Fibroblast of lung (primary cell): ENCODE results near the gene IMMP2L. TPM values are rescaled to one million over a fixed set of nuclear protein-coding genes. Genes with fewer than 3 reads are reported as not detected.

ENCODE experiments used
- DNase-seq, 2 donors: peaks; one replicate each; pipeline versions ENCODE4 v3.0.0 to v3.0.0-alpha.2; 2010; ENCODE audit warnings: low read depth in 2 of 2
- H2AFZ ChIP-seq: 2 replicates; pipeline ENCODE4 v1.5.1; 2012; ENCODE audit warnings: low read length, control low read depth, inconsistent platforms
- H3K27ac ChIP-seq: 2 replicates; pipeline ENCODE4 v1.5.1; 2011; ENCODE audit warnings: low read length, control low read depth; ENCODE audit not compliant: insufficient read depth
- H3K27me3 ChIP-seq: 2 replicates; pipeline ENCODE4 v1.5.1; 2011; ENCODE audit warnings: mild to moderate bottlenecking, low read length; ENCODE audit not compliant: control insufficient read depth, insufficient read depth
- H3K36me3 ChIP-seq: 2 replicates; pipeline ENCODE4 v1.5.1; 2011; ENCODE audit warnings: low read length; ENCODE audit not compliant: control insufficient read depth, insufficient read depth
- H3K4me1 ChIP-seq: 2 replicates; pipeline ENCODE4 v1.5.1; 2011; ENCODE audit warnings: low read length; ENCODE audit not compliant: control insufficient read depth, insufficient read depth; ENCODE audit errors: extremely low read depth
- H3K4me2 ChIP-seq: 2 replicates; pipeline ENCODE4 v1.5.1; 2011; ENCODE audit warnings: low read length, control low read depth; ENCODE audit not compliant: insufficient read depth; ENCODE audit errors: extremely low read depth
- H3K4me3 ChIP-seq, 4 experiments: fragments of 200-600 bp in 1 of 4; sonication (generic) in 1 of 4; replicated peaks in 1 of 4; 2 replicates each; pipeline ENCODE4 v1.5.1; 2011 to 2016; ENCODE audit warnings: low read length in 4 of 4, low read depth in 3 of 4, mild to moderate bottlenecking in 3 of 4, control low read depth in 2 of 4, inconsistent platforms in 1 of 4, mixed read lengths in 1 of 4; ENCODE audit not compliant: insufficient read depth in 1 of 4; ENCODE audit errors: control extremely low read depth in 1 of 4
- H3K79me2 ChIP-seq: 2 replicates; pipeline ENCODE4 v1.5.1; 2012; ENCODE audit warnings: mild to moderate bottlenecking, low read length, inconsistent platforms; ENCODE audit not compliant: control insufficient read depth, insufficient read depth
- H3K9ac ChIP-seq: 2 replicates; pipeline ENCODE4 v1.5.1; 2011; ENCODE audit warnings: mild to moderate bottlenecking, low read length, control low read depth; ENCODE audit not compliant: insufficient read depth
- H3K9me3 ChIP-seq: 2 replicates; pipeline ENCODE4 v1.5.1; 2012; ENCODE audit warnings: low read depth, low read length; ENCODE audit not compliant: control insufficient read depth, insufficient read depth
- H4K20me1 ChIP-seq: 2 replicates; pipeline ENCODE4 v1.5.1; 2011; ENCODE audit warnings: low read length; ENCODE audit not compliant: control insufficient read depth, insufficient read depth; ENCODE audit errors: extremely low read depth
- EZH2 ChIP-seq: IDR thresholded peaks from 2 replicates; pipeline ENCODE4 v1.5.1; 2012; ENCODE audit warnings: low read length, control low read depth, mild to moderate bottlenecking; ENCODE audit errors: missing control alignments
- polyA plus RNA-seq, 2 donors: library from polyadenylated mRNA; depleted of rRNA in 1 of 2; stranded (reverse) in 1 of 2; unstranded in 1 of 2; fragments of >200 nt; gene quantifications; 2 replicates each; pipeline ENCODE4 v1.2.1, GENCODE V29; 2011 to 2012; ENCODE audit warnings: missing spikeins in 1 of 2
- total RNA-seq: library from RNA; depleted of rRNA; stranded (reverse); fragments of >200 nt; gene quantifications from 2 replicates; pipeline ENCODE4 v1.2.1, GENCODE V29; 2014
- TF ChIP-seq, protein P1 (sequence below), 2 donors: IDR thresholded peaks in 1 of 2; conservative IDR thresholded peaks in 1 of 2; 1 replicate in 1 of 2; 2 replicates in 1 of 2; pipeline ENCODE4 v1.5.1; 2011 to 2012; ENCODE audit warnings: low read length in 2 of 2, control low read depth in 1 of 2, inconsistent platforms in 1 of 2, low read depth in 1 of 2, mild to moderate bottlenecking in 1 of 2

IMMP2L gene
- total and polyA plus RNA-seq, 2 donors (not counting 1 experiment from before 2014, with no cell fraction given): 6.9 to 14.4 TPM

GRCh38 chr7:110909117-110909516 lies 653.2 kb downstream of the IMMP2L start:
- Histone ChIP-seq H3K4me1 (no peaks in the 10 kb centered on the region), H3K9me3 (no peaks in the 10 kb centered on the region), H3K9ac (no peak overlapping the region), H2AFZ (no peak overlapping the region), H3K27ac (no peak overlapping the region), H3K4me3 (no peak overlapping the region), H3K36me3 (no peaks in the 10 kb centered on the region), H4K20me1 (no peaks in the 10 kb centered on the region), H3K27me3 (no peaks in the 10 kb centered on the region), H3K79me2 (no peaks in the 10 kb centered on the region), H3K4me2 (no peak overlapping the region)
- DNase-seq: no peak
- TF ChIP-seq EZH2: no peak
- TF ChIP-seq, protein P1, sequence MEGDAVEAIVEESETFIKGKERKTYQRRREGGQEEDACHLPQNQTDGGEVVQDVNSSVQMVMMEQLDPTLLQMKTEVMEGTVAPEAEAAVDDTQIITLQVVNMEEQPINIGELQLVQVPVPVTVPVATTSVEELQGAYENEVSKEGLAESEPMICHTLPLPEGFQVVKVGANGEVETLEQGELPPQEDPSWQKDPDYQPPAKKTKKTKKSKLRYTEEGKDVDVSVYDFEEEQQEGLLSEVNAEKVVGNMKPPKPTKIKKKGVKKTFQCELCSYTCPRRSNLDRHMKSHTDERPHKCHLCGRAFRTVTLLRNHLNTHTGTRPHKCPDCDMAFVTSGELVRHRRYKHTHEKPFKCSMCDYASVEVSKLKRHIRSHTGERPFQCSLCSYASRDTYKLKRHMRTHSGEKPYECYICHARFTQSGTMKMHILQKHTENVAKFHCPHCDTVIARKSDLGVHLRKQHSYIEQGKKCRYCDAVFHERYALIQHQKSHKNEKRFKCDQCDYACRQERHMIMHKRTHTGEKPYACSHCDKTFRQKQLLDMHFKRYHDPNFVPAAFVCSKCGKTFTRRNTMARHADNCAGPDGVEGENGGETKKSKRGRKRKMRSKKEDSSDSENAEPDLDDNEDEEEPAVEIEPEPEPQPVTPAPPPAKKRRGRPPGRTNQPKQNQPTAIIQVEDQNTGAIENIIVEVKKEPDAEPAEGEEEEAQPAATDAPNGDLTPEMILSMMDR (conservative IDR thresholded peaks at IDR 0.05 in 1 of 2, IDR thresholded peaks at IDR 0.05 in 1 of 2; ENCODE audit: low read depth in 1 of 2, low read length in 2 of 2): no peak

DNA sequence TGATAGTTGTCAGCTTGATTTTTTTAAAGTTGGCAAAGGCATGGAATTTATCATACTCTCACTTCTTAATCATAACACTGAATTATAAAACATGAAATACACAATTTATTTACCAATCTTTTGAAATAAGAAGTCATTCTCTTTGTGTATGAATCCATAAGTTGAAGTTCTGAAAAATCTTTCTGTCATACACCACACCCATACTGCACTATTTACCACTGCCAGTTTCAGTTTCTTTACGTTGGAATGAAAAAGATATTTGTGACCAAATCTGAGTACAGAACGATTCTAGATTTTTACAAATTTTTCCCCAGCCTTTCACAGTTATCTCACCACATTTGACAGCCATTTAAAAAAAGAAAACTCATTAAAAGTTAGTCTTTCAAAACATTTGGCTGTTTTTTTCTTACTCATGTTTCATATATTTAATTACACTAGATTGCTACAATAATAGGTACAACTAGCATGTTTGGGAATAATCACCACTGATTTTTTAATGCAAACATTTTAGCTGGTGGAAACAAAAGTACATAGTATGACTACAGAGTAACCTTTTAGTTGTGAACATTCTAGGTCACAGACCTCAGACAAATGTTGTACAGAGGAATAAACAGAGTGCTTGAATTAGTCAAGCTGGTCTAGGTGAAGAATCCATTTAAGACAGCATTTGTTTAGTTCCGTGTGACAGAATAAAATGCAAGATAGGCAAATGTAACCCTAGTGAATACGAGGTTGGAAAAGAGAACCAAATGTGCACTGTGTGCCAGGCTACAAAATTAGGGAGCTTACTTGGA lies 656.3 kb downstream of the IMMP2L start:
- H3K27ac ChIP-seq: no peak overlapping the region
- H3K9ac ChIP-seq: no peak overlapping the region
- no peaks in the 10 kb centered on the region for H4K20me1 ChIP-seq
- no peak for DNase-seq
- no peaks in the 10 kb centered on the region for H3K9me3 ChIP-seq
- H3K36me3 ChIP-seq: no peaks in the 10 kb centered on the region
- no peaks in the 10 kb centered on the region for H3K79me2 ChIP-seq
- H3K4me2 ChIP-seq: no peak overlapping the region
- no peaks in the 10 kb centered on the region for H3K4me1 ChIP-seq
- H3K4me3 ChIP-seq: no peak overlapping the region
- no peak overlapping the region for H2AFZ ChIP-seq
- no peaks in the 10 kb centered on the region for H3K27me3 ChIP-seq
- no peak for TF ChIP-seq EZH2
- TF ChIP-seq, protein P1 (conservative IDR thresholded peaks at IDR 0.05 in 1 of 2, IDR thresholded peaks at IDR 0.05 in 1 of 2; ENCODE audit: low read depth in 1 of 2, low read length in 2 of 2): no peak

- H3K4me1 ChIP-seq: no peaks in the 10 kb centered on the region
- H3K4me2 ChIP-seq: no peak overlapping the region
- no peaks in the 10 kb centered on the region for H3K79me2 ChIP-seq
- no peak overlapping the region for H2AFZ ChIP-seq
- H3K27ac ChIP-seq: no peak overlapping the region
- H4K20me1 ChIP-seq: no peaks in the 10 kb centered on the region
- no peaks in the 10 kb centered on the region for H3K27me3 ChIP-seq
- H3K4me3 ChIP-seq: no peak overlapping the region
- H3K36me3 ChIP-seq: no peaks in the 10 kb centered on the region
- H3K9ac ChIP-seq: no peak overlapping the region
- no peak for TF ChIP-seq EZH2
- TF ChIP-seq, protein P1 (conservative IDR thresholded peaks at IDR 0.05 in 1 of 2, IDR thresholded peaks at IDR 0.05 in 1 of 2; ENCODE audit: low read depth in 1 of 2, low read length in 2 of 2): no peak
- H3K9me3 ChIP-seq: no peaks in the 10 kb centered on the region
- DNase-seq: no peak
Observed at GRCh38 chr7:110898516-110898915, 663.8 kb downstream of the IMMP2L start.
